Stimulated activated CD4-positive, alpha-beta T cell treated with anti-CD3 and anti-CD28 coated beads, Interleukin-15, amount 100 ng/mL, for 48 hours (primary cell): ENCODE measurements around the gene RTP5.
"Not testable (repeated sequence)": the region's sequence is repeated elsewhere in the genome, so short reads cannot be mapped to it uniquely, and the experiment has no call there.

Experiments used
- DNase-seq, 2 donors: peaks; one replicate each; pipeline ENCODE4 v3.0.0-alpha.2; 2020; ENCODE audit warnings: low read depth in 2 of 2

The RTP5 gene

DNA sequence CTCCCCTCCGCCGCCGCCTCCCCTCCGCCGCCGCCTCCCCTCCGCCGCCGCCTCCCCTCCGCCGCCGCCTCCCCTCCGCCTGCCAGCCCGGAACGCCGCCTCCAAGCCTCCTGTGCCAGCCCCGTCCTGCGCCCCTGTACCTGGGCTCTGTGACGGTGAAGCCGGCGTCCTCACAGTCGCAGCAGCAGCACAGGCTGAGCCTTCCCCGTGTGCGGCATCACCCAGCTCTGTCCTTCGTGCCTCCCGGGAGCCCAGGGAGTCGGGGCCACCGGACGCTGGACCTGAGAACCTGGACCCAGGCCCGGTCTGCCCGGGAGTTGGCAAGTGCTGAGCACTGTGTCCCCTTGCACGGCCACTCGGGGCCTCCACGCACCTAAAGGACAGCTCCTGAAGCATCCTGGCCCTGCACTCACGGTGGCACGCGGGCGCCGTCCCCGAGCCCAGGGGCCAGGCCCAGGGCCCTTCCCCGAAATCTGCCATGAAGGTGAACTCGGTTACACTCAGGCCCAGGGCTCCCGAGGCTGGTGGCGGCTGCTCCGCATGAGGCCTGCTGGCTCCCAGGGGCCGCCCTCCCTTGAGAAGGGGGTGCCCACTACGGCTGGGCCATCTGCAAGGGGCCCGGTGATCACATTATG lies 32.9 kb downstream of the RTP5 start:
- DNase-seq, result no peak

GRCh38 chr2:241903121-241904010 lies 33.8 kb downstream of the RTP5 start:
- DNase-seq, result no peak

GRCh38 chr2:241904011-241904718 lies 34.6 kb downstream of the RTP5 start:
- no peak for DNase-seq

GRCh38 chr2:241904791-241905710 lies 35.5 kb downstream of the RTP5 start:
- DNase-seq, result no peak

GRCh38 chr2:241905716-241906377 lies 36.3 kb downstream of the RTP5 start:
- DNase-seq, result no peak

DNA sequence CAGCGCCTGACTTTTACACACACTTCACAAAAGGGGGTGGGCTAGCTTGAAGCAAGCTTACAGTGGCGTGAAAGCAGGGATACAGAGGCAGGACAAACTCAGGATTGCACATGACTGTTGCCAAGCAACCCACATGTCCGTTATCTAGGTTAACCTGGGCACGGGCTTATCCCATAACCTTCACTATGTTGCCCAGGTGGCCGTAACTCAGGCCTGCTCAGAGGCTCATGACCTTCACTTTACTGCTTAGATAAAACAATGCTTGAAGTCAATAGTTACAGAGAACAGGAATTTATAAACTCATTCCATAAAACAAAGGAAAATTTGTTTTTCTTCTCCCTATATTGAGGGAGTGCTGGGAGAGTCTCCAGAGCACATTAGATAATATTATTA lies 36.8 kb downstream of the RTP5 start:
- DNase-seq, result not testable (repeated sequence)

GRCh38 chr2:241906826-241907570 lies 37.5 kb downstream of the RTP5 start:
- DNase-seq, result no peak

- DNase-seq, result not testable (repeated sequence)
These were observed 38.3 kb downstream of the RTP5 start for GRCh38 chr2:241907831-241908230.

DNA sequence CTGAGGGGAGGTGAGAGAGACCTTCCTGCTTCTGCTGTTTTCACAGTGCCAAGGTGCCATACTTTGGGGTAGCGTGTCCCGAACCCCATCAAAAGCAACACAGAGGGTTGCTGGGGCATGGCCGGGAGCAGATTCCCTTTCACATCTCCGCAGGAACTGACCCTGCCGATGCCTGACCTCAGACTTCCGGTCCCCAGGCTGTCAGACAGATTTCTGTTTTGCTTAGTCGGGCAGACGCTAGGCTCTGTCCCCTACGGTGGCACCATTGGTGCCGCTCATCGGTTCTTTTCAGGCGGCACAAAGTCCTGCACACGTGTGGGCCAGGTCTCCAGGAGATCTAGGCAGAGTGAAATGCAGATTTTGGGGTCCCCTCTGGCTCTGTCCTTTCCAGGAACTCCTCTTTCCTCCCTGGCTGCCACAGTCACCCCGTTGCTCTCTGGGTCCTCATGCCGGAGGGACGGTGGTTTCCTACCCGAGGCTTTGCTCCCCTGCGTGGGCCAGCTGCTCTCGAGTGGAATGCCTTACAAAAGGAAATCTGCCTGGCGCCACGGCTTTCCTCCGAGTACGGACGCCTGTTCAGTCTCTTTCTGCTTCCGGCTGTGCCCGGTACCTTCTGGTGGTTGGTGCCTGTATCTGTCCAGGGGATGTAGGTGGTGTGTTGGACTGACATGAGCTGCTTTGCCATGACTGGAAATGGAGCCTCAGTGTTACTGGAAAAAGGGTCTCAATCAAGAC lies 39.3 kb downstream of the RTP5 start:
- no peak for DNase-seq

GRCh38 chr2:241909769-241910168 lies 40.2 kb downstream of the RTP5 start:
- no peak for DNase-seq

- DNase-seq, result no peak
These were observed 41.3 kb downstream of the RTP5 start for GRCh38 chr2:241910604-241911520.

DNA sequence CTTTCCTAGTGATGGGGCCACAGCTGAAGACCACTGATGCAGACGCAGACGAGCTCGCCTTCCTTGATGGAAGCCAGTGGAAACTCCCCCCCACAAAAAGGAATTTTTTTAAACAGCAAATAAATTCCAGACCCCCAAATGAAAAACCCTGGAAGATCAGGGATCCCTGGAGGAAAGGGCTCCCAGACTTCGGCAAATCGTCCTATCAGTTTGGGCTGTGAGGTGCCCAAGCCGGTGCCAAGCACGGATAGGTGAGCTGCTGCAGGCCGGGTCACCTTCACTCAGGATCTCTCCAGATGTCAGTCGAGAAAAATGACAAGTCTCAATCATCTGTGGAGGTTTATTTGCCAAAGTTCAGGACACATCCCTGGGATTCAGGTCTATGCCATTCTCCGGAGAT lies 42.0 kb downstream of the RTP5 start:
- no peak for DNase-seq

DNA sequence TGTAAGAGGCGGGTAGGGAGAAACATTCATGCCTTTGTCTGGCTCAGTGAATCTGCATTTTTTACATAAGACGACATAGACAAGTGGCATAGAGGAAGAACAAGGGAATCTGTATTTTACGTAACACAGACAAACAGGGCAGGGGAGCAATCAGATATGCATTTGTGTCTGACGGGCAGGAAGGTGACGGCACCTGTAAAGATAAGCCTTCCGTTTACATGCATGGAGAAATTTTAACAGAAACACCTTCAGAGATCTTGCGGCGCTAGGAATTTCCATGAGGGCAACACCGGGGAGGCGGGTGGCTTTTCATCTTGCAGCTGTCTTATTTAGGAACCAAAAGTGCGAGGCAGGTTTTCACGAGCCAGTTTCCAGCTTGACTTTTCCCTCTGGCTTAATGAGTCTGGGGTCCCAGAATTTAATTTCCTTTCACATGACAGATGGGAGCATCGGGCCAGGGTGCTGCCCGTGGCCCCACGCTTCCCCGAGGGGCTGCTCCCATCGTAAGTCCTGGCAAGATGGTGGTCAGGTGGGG lies 42.6 kb downstream of the RTP5 start:
- DNase-seq, result no peak

GRCh38 chr2:241913703-241914102 lies 44.2 kb downstream of the RTP5 start:
- no peak for DNase-seq

DNA sequence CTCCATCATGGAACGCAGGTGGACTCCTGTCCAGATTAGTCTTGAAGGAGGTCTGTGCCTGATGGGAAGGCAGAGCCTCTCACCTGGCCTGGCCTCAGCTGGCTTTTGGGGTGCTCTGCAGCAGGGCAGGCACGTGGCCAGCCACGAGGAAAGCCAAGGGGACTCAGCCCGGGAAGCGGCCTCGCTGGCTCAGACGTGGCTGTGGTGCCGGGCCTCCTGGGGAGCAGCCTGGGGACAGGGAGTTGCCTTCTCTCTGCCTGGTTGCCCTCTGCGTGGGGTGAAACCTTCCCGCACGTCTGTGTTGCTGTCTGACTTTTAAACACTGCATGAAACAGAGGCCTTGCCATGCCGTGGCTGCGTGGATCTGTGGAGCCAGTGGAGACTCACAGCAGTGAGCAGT lies 45.0 kb downstream of the RTP5 start:
- DNase-seq, result no peak

GRCh38 chr2:241921631-241922030 lies 52.1 kb downstream of the RTP5 start:
- not testable (repeated sequence) for DNase-seq

DNA sequence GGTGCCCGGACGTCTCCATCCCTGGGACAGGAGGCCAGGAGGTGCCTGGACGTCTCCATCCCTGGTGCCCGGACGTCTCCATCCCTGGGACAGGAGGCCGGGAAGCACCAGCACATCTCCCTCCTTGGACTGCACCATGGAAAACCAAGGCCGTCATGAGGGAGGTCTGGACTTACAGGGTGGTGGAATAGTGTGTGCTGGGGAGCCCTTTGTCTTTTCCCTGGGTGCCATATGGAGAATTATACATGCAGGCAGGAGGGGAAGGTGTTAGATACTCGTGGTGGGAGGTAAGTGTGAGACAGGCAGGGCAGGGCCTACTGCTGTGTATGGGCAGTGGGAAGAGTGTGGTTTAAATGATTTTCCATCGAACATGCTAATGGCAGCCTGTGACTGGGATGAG lies 52.9 kb downstream of the RTP5 start:
- DNase-seq, result no peak
